ENCODE data around the gene ZNF695.
"Not testable (repeated sequence)": the region's sequence is repeated elsewhere in the genome, so short reads cannot be mapped to it uniquely, and the experiment has no call there.

ZNF695 gene

DNA sequence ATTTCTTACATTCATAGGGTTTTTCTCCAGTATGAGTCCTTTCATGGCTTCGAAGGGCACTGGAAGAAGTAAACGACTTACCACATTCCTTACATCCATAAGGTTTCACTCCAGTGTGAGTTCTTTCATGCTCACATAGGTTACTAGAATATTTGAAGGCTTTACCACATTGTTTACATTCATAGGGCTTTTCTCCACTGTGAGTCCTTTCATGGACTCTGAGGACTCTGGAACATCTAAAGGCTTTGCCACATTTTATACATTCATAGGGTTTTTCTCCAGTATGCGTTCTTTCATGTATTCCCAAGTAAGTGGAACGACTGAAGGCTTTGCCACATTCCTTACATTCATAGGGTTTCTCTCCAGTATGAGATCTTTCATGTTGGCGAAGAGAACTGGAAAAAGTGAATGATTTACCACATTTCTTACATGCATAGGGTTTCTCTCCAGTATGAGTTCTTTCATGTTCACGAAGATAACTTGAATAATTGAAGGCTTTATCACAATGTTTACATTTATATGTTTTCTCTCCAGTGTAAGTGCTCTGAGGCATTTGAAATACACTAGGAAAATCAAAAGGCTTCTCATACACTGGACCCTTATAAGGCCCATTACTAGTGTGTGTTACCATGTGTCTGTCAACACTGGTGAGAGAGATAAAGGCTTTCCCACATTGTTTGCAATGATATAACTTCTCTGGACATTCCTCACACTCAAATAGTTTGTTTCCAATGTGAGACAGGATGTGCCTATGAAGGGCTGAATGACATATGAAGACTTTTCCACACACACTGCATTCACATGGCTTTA is 29.9 kb upstream of the ZNF695 start:
- Histone ChIP-seq H3K4me3 (ENCODE audit: insufficient read depth, low read length, poor library complexity, severe bottlenecking) (no peak overlapping the region), H4K20me1 (ENCODE audit: low read depth, low read length) (no peaks in the 10 kb centered on the region), H3K9me3 (ENCODE audit: insufficient read depth, low read length) (peaks cover 57% of the 10 kb centered on the region), H3K36me3 (ENCODE audit: low read length) (peaks cover 56% of the 10 kb centered on the region), H3F3A (ENCODE audit: insufficient read depth) (no peaks in the 10 kb centered on the region), H3K79me2 (ENCODE audit: insufficient read depth, low read length) (peaks cover 18% of the 10 kb centered on the region; the same call in 1 of the 2 replicates), H3K9ac (ENCODE audit: low read length) (no peak overlapping the region), H3K27me3 (ENCODE audit: low read length) (no peaks in the 10 kb centered on the region), H3K4me2 (ENCODE audit: low read depth, low read length, poor library complexity, severe bottlenecking) (no peak overlapping the region), H3K27ac (ENCODE audit: low read depth, low read length) (no peak overlapping the region), H2AFZ (ENCODE audit: low read depth, low read length, severe bottlenecking) (no peak overlapping the region), H3K9me2 (replicated peaks; ENCODE audit: insufficient read depth, low read length) (no peaks in the 10 kb centered on the region)
- TF ChIP-seq EZH2phosphoT487 (conservative IDR thresholded peaks at IDR 0.05; ENCODE audit: low read length), result no peak
- TF ChIP-seq, protein P1, sequence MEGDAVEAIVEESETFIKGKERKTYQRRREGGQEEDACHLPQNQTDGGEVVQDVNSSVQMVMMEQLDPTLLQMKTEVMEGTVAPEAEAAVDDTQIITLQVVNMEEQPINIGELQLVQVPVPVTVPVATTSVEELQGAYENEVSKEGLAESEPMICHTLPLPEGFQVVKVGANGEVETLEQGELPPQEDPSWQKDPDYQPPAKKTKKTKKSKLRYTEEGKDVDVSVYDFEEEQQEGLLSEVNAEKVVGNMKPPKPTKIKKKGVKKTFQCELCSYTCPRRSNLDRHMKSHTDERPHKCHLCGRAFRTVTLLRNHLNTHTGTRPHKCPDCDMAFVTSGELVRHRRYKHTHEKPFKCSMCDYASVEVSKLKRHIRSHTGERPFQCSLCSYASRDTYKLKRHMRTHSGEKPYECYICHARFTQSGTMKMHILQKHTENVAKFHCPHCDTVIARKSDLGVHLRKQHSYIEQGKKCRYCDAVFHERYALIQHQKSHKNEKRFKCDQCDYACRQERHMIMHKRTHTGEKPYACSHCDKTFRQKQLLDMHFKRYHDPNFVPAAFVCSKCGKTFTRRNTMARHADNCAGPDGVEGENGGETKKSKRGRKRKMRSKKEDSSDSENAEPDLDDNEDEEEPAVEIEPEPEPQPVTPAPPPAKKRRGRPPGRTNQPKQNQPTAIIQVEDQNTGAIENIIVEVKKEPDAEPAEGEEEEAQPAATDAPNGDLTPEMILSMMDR (IDR thresholded peaks at IDR 0.05; ENCODE audit: insufficient read depth, low read length, poor library complexity, severe bottlenecking), result no peak

DNA sequence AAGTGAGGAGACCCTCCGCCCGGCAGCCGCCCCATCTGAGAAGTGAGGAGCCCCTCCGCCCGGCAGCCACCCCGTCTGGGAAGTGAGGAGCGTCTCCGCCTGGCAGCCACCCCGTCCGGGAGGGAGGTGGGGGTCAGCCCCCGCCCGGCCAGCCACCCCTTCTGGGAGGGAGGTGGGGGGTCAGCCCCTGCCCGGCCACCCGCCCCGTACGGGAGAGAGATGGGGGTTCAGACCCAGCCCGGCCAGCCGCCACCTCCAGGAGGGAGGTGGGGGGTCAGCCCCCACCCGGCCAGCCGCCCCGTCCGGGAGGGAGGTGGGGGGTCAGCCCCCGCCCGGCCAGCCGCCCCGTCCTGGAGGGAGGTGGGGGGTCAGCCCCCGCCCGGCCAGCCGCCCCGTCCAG is 24.4 kb upstream of the ZNF695 start:
- H3K79me2 ChIP-seq (ENCODE audit: insufficient read depth, low read length); H2AFZ ChIP-seq (ENCODE audit: low read depth, low read length, severe bottlenecking); H4K20me1 ChIP-seq (ENCODE audit: low read depth, low read length); H3F3A ChIP-seq (ENCODE audit: insufficient read depth); H3K27me3 ChIP-seq (ENCODE audit: low read length); H3K4me2 ChIP-seq (ENCODE audit: low read depth, low read length, poor library complexity, severe bottlenecking); H3K27ac ChIP-seq (ENCODE audit: low read depth, low read length); H3K9ac ChIP-seq (ENCODE audit: low read length); H3K4me3 ChIP-seq (ENCODE audit: insufficient read depth, low read length, poor library complexity, severe bottlenecking); H3K9me2 ChIP-seq (replicated peaks; ENCODE audit: insufficient read depth, low read length): not testable (repeated sequence)
- Histone ChIP-seq H3K36me3 (ENCODE audit: low read length) (peaks cover 18% of the 10 kb centered on the region), H3K9me3 (ENCODE audit: insufficient read depth, low read length) (peaks cover 32% of the 10 kb centered on the region)

DNA sequence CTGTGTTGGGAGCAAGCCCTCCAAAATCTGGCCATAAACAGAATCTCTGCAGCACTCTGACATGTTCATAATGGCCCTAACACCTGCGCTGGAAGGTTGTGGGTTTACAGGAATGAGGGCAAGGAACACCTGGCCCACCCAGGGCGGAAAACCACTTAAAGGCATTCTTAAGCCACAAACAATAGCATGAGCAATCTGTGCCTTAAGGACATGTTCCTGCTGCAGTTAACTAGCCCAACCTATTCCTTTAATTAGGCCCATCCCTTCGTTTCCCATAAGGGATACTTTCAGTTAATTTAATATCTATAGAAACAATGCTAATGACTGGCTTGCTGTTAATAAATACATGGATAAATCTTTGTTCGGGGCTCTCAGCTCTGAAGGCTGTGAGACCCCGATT is 16.8 kb upstream of the ZNF695 start:
- H3K36me3 ChIP-seq (ENCODE audit: low read length); H3K4me3 ChIP-seq (ENCODE audit: insufficient read depth, low read length, poor library complexity, severe bottlenecking); H4K20me1 ChIP-seq (ENCODE audit: low read depth, low read length); H3K4me2 ChIP-seq (ENCODE audit: low read depth, low read length, poor library complexity, severe bottlenecking); H3K27ac ChIP-seq (ENCODE audit: low read depth, low read length); H2AFZ ChIP-seq (ENCODE audit: low read depth, low read length, severe bottlenecking); H3F3A ChIP-seq (ENCODE audit: insufficient read depth); H3K79me2 ChIP-seq (ENCODE audit: insufficient read depth, low read length); H3K27me3 ChIP-seq (ENCODE audit: low read length); H3K9ac ChIP-seq (ENCODE audit: low read length); H3K9me2 ChIP-seq (replicated peaks; ENCODE audit: insufficient read depth, low read length): not testable (repeated sequence)
- peaks cover 14% of the 10 kb centered on the region; the same call in 1 of the 2 replicates for H3K9me3 ChIP-seq (ENCODE audit: insufficient read depth, low read length)

DNA sequence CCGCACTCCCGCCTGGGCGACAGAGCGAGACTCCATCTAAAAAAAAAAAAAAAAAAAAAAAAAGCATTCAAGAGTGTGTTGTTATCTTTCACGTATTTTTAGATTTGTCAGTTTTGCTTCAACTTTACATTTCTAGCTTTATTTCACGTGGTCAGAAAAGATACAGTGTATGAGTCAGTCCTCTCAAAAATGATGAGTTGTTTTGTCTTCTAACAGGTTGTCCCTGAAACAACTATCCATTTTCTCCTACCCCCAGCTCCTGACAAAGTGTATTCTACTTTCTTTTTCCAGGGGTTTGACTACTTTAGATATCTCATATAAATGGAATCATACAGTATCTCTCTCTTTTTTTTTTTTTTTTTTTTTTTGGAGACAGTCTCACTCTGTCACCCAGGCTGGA is 5.5 kb upstream of the ZNF695 start:
- no peak overlapping the region for H3K27ac ChIP-seq (ENCODE audit: low read depth, low read length)
- peaks cover 4% of the 10 kb centered on the region; the same call in 1 of the 2 replicates for H3K9me3 ChIP-seq (ENCODE audit: insufficient read depth, low read length)
- H3K4me3 ChIP-seq (ENCODE audit: insufficient read depth, low read length, poor library complexity, severe bottlenecking), result no peak overlapping the region
- no peaks in the 10 kb centered on the region for H3F3A ChIP-seq (ENCODE audit: insufficient read depth)
- H3K9me2 ChIP-seq (replicated peaks; ENCODE audit: insufficient read depth, low read length), result no peaks in the 10 kb centered on the region
- H3K79me2 ChIP-seq (ENCODE audit: insufficient read depth, low read length), result no peaks in the 10 kb centered on the region
- H3K27me3 ChIP-seq (ENCODE audit: low read length), result no peaks in the 10 kb centered on the region
- H3K4me2 ChIP-seq (ENCODE audit: low read depth, low read length, poor library complexity, severe bottlenecking), result no peak overlapping the region
- TF ChIP-seq EZH2phosphoT487 (conservative IDR thresholded peaks at IDR 0.05; ENCODE audit: low read length), result no peak
- TF ChIP-seq, protein P1 (IDR thresholded peaks at IDR 0.05; ENCODE audit: insufficient read depth, low read length, poor library complexity, severe bottlenecking), result no peak
- no peak overlapping the region for H3K9ac ChIP-seq (ENCODE audit: low read length)
- H3K36me3 ChIP-seq (ENCODE audit: low read length), result no peaks in the 10 kb centered on the region
- no peaks in the 10 kb centered on the region for H4K20me1 ChIP-seq (ENCODE audit: low read depth, low read length)
- H2AFZ ChIP-seq (ENCODE audit: low read depth, low read length, severe bottlenecking), result no peak overlapping the region

All from SU-DHL-6 (cell line).